NCI-H2196 (cell line): Measurements from ENCODE around the gene LRRC55.

ENCODE experiments used
- DNase-seq: peaks from one replicate; lab custom pipeline; 2025; ENCODE audit not compliant: unreplicated experiment; lab: John Stamatoyannopoulos, UW

LRRC55 gene, protein sequence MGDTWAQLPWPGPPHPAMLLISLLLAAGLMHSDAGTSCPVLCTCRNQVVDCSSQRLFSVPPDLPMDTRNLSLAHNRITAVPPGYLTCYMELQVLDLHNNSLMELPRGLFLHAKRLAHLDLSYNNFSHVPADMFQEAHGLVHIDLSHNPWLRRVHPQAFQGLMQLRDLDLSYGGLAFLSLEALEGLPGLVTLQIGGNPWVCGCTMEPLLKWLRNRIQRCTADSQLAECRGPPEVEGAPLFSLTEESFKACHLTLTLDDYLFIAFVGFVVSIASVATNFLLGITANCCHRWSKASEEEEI

GRCh38 chr11:57181678-57182305 is at the start of gene LRRC55:
Gene LRRC55, plus strand, starts transcription at chr11:57181953. Its CDS starts 70 bp downstream, at chr11:57182023.
- DNase-seq: no peak

GRCh38 chr11:57133366-57134038 is 48.3 kb upstream of the LRRC55 start:
- no peak for DNase-seq

DNA sequence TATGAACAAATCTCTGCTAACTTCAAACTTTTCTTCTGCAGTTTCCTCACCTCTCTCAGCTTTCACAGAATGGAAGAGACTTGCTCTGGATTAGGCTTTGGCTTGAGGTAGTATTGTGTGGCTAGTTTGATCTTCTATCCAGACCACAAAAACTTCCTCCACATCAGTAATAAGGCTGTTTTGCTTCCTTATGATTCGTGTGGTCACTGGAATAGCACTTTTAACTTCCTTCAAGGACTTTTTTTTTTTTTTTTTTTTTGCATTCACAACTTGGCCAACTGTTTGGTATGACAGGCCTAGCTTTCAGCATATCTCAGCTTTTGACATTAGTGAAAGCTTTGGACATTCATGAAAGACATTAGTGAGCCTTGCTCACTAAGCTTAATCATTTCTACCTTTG is 47.5 kb upstream of the LRRC55 start:
- no peak for DNase-seq

GRCh38 chr11:57135020-57135751 is 46.6 kb upstream of the LRRC55 start:
- no peak for DNase-seq

- no peak for DNase-seq
These were observed 41.2 kb upstream of the LRRC55 start for GRCh38 chr11:57140568-57140967.

GRCh38 chr11:57143459-57143858 is 38.3 kb upstream of the LRRC55 start:
- no peak for DNase-seq

- DNase-seq: no peak
These were observed 37.7 kb upstream of the LRRC55 start for GRCh38 chr11:57144075-57144474.

DNA sequence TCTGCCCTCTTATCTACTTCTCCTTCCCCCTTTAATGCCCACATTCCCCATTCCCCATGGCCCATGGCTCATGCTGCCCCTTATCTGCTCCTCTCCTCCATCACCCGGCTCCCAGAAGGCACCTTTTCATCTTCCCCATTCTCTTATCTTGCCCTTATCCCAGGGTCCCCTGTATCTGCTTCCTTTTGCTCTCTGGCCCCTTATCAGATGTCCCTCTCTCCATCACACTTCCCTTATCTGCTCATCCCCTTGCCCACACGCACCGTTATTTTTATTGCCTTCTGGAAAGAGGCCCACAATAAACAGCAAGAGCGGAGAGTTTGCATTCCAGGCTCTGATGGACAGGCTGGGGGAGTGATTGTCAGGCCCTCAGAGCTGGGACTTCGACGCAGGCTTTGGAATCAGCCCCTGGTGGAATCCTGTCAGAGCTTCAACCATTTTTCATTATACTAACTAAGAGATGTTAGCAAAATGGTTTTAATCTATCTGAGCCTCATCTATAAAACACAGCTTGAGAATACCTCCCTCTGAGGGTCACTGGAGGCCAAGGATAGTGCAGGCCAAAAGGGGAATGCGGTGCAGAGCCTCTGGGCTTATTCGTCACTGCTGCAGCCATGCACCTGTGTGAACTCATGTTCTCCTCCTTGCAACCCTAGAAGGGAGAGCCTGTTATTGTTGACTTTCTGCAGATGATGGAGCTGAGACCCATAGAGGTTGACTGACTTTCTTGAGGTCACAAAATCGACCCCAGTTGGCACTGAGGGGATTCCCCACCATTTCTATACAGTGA is 37.0 kb upstream of the LRRC55 start:
- DNase-seq: no peak

DNA sequence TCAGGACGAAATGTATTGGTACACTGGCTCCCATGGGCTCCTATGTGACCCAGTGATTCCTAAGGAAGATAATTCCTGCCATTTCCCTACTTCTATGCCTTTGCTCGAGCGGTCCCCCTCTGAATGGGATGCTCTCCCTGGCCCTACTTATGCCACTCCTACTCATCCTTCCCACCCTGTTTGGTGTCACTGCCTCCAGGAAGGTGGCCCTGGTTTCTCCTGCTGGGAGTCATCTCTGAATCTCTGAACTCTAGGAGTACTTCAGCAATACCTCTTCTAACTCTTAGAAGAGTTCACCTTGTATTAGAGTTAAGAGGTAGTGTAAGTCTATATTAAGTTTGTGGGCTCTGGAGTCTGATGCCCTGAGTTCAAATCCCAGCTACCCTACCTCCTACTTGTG is 35.5 kb upstream of the LRRC55 start:
- no peak for DNase-seq

GRCh38 chr11:57148621-57149020 is 33.1 kb upstream of the LRRC55 start:
- DNase-seq: no peak

- no peak for DNase-seq
These were observed 31.3 kb upstream of the LRRC55 start for GRCh38 chr11:57150454-57150917.

DNA sequence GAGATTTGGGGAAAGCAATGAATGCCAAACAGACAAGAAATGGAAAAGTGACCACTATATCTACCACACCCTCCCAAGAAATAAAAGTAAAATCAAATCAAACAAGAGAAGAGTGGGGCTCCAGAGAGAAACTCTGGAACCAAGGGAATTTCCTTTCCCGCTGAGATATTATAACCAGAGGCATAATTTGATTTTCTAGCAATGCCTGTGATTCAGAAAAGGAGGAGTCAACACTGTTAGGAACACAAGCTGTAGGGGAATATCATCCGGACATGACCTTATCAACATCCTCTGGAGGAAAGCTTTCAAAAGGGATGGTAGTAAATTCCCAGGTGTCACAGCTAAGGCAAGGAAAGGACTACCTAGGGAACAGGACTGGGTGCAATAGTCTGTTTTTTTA is 29.6 kb upstream of the LRRC55 start:
- DNase-seq: no peak

- DNase-seq: no peak
These were observed 28.3 kb upstream of the LRRC55 start for GRCh38 chr11:57153448-57153847.

GRCh38 chr11:57154739-57155138 is 27.0 kb upstream of the LRRC55 start:
- no peak for DNase-seq

- no peak for DNase-seq
These were observed 26.4 kb upstream of the LRRC55 start for GRCh38 chr11:57155400-57155799.

DNA sequence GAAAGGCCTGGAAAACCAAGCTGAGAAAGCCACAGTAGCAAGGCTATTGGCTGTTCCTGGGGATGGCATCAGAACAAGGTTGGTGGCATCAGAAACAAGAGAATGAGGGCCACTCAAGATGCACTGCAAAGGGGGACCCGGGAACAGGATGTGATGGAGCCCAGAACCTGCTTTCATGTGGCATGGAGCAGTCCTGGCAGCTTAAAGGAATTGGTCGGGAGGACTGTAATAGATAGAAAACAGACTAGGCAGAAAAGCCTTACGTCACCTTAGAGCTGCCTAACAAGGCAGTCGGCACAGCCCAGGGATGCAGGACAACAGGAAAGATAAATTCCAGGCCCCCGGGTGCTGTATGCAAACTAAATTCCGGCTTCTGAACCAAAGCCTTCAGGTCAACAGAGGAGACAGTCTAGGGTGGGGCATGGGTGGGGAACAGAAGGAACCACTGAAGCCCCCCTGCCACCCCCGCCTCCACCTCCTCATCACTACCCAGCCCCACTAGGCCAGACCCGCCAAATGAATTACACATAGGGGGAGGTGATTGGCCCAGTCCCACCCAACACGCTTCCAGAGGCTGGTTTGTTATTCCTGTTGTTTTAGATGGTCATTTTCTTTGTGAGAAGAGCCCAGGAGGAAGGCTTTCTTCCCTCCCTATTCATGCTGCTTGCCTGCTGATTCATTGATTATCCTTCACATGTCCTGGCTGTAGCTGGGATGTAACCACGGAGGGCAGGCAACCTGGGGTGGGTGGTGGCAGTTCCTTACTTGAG is 25.7 kb upstream of the LRRC55 start:
- no peak for DNase-seq

DNA sequence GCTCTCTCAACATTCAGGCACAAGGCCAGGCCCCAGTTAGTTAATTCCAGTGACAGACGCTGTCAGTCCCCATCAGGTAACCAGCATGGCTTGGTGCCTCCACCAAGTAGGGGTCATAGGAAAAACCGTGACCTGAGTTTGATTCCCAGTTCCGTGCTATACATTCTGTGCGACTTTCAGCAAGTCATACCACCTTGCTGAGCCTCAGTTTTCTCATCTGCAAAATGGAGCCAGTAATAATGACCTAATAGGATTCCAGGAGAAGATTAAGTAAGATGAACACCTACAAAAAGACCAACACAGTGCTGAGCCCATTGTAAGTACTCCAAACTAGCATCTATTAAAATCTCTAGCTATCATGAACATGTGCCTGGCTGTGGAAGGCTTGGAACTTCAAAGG is 24.8 kb upstream of the LRRC55 start:
- DNase-seq: no peak

DNA sequence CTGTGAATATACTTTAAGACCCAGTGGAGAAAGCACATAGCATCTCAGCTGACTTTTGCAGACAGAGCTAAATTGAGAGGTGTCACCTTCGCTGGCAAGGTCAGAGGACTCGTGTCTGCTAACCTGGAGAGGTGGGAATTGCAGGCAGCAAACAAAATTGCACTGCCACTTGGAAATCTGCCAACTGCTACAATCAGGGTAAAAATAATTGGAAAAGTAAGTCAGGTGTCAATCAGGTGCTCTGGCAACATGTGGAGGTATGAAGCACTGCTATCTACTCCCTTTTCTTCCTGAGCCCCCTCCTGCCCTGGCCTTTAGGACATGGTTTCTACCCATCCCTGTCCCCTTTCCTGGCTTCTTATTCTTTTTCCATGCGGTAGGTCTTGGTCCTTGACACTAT is 24.1 kb upstream of the LRRC55 start:
- DNase-seq: no peak

GRCh38 chr11:57158180-57158579 is 23.6 kb upstream of the LRRC55 start:
- no peak for DNase-seq

- DNase-seq: no peak
These were observed 23.2 kb upstream of the LRRC55 start for GRCh38 chr11:57158599-57158998.
